ENCODE results near the gene TBC1D1. TPM values are rescaled to one million over a fixed set of nuclear protein-coding genes. Genes with fewer than 3 reads are reported as not detected.

The TBC1D1 gene
- total and polyA plus RNA-seq, 2 of the 8 experiments (the other 6 are each of a cell fraction or from before 2014, with no cell fraction given), result 96.9 to 162 TPM

GRCh38 chr4:38068107-38068506, 177.2 kb downstream of the TBC1D1 start:
- Histone ChIP-seq H4K91ac (replicated peaks; ENCODE audit: insufficient read length, low read length) (no peak overlapping the region), H3K56ac (replicated peaks; ENCODE audit: insufficient read length, low read depth, low read length) (no peak overlapping the region), H3K4me2 (ENCODE audit: insufficient read depth in 1 of 2, low read depth in 2 of 2, low read length in 2 of 2) (no peak overlapping the region), H2BK120ac (replicated peaks; ENCODE audit: low read depth, low read length) (no peak overlapping the region), H3K9me3 (ENCODE audit: insufficient read depth in 2 of 2, low read depth in 1 of 2, low read length in 1 of 2) (no peaks in the 10 kb centered on the region), H2BK12ac (ENCODE audit: low read depth, low read length) (no peak overlapping the region), H2BK20ac (ENCODE audit: low read length) (no peak overlapping the region), H2BK5ac (ENCODE audit: low read depth, low read length) (no peak overlapping the region), H2BK15ac (ENCODE audit: low read length) (no peak overlapping the region), H3K14ac (ENCODE audit: insufficient read length) (no peak overlapping the region), H4K20me1 (replicated peaks in 1 of 2; ENCODE audit: control insufficient read depth in 1 of 2, insufficient read depth in 2 of 2, low read length in 2 of 2) (no peaks in the 10 kb centered on the region), H3K27me3 (replicated peaks in 1 of 4; ENCODE audit: control insufficient read depth in 3 of 4, extremely low read depth in 1 of 4, insufficient read depth in 3 of 4, low read length in 3 of 4) (no peaks in the 10 kb centered on the region), H4K5ac (ENCODE audit: insufficient read length, low read depth, low read length) (no peak overlapping the region), H4K8ac (ENCODE audit: extremely low read depth, insufficient read depth, low read length) (no peak overlapping the region), H3K4me3 (ENCODE audit: extremely low read depth in 1 of 4, insufficient read depth in 2 of 4, low read depth in 3 of 4, low read length in 4 of 4) (no peak overlapping the region), H3K36me3 (ENCODE audit: control insufficient read depth in 2 of 4, insufficient read depth in 4 of 4, low read length in 3 of 4) (no peaks in the 10 kb centered on the region), H3K18ac (ENCODE audit: extremely low read depth, low read length) (no peak overlapping the region), H2AK5ac (ENCODE audit: low read depth, low read length) (no peak overlapping the region), H3K23me2 (ENCODE audit: low read depth, low read length) (no peaks in the 10 kb centered on the region), H3K27ac (ENCODE audit: low read depth, low read length) (no peak overlapping the region), H3K9ac (replicated peaks in 1 of 4; ENCODE audit: extremely low read depth in 1 of 4, low read depth in 3 of 4, low read length in 3 of 4) (no peak overlapping the region), H3K4ac (replicated peaks; ENCODE audit: insufficient read length, low read depth, low read length) (no peak overlapping the region), H3K4me1 (replicated peaks in 1 of 4; ENCODE audit: control insufficient read depth in 3 of 4, insufficient read depth in 4 of 4, low read length in 3 of 4) (peaks cover 0 to 2% (median 0%) of the 10 kb centered on the region in 4 experiments; a peak in 1 of 7 replicates), H3K79me1 (ENCODE audit: low read depth, low read length) (no peaks in the 10 kb centered on the region; the same call in 1 of the 2 replicates), H2AFZ (ENCODE audit: low read length) (no peak overlapping the region), H3K23ac (ENCODE audit: insufficient read length) (no peak overlapping the region), H3K79me2 (ENCODE audit: control insufficient read depth in 1 of 2, insufficient read depth in 2 of 2, low read length in 2 of 2) (no peaks in the 10 kb centered on the region)
- CTCF ChIA-PET (ENCODE audit: partially characterized antibody), result interaction anchor here (0.7 to 4.8 kb wide), 25 partner anchors 11 to 714 kb away, joined by 3 to 49 read pairs (median 7); partner anchors contain the start of gene TLR10
- no peak for TF ChIP-seq CHD2 (IDR thresholded peaks at IDR 0.05; ENCODE audit: low read length)
- no peak for TF ChIP-seq KDM5A (IDR thresholded peaks at IDR 0.05; ENCODE audit: low read length)
- TF ChIP-seq E2F6 (IDR thresholded peaks at IDR 0.05), result no peak
- no peak for TF ChIP-seq EZH2 (IDR thresholded peaks at IDR 0.05; ENCODE audit: low read depth, low read length, severe bottlenecking)
- no peak for TF ChIP-seq TAF1 (IDR thresholded peaks at IDR 0.05; ENCODE audit: low read depth, low read length)
- TF ChIP-seq ASH2L (IDR thresholded peaks at IDR 0.05; ENCODE audit: low read length), result no peak
- no peak for TF ChIP-seq SP4 (IDR thresholded peaks at IDR 0.05; ENCODE audit: low read length)
- no peak for TF ChIP-seq POLR2AphosphoS5 (IDR thresholded peaks at IDR 0.05; ENCODE audit: low read depth, low read length)
- no peak for TF ChIP-seq KDM1A (IDR thresholded peaks at IDR 0.05; ENCODE audit: borderline replicate concordance, low read length)
- no peak for TF ChIP-seq HDAC2 (IDR thresholded peaks at IDR 0.05; ENCODE audit: borderline replicate concordance in 1 of 2, low read depth in 2 of 2, low read length in 2 of 2)
- no peak for TF ChIP-seq BACH1 (IDR thresholded peaks at IDR 0.05; ENCODE audit: low read length)
- TF ChIP-seq ATF2 (IDR thresholded peaks at IDR 0.05; ENCODE audit: low read length), result no peak
- DNase-seq (ENCODE audit: low read depth in 1 of 2, low spot score in 2 of 2) (no peak), FAIRE-seq (no peak)
- 88% methylated on average over 7 of the region's 7 CpGs; no CpG with 5 or more reads in 1 of the 2 experiments for WGBS, 2 experiments (ENCODE audit: extremely low coverage in 1 of 2, insufficient coverage in 1 of 2, insufficient read length in 1 of 2, insufficient replicate concordance in 2 of 2, low coverage in 1 of 2, low lambda C conversion rate in 2 of 2, missing lambda C conversion rate in 1 of 2)
- POLR2A ChIA-PET (ENCODE audit: partially characterized antibody), result no interaction called here
